GM23248 (cell line): ENCODE results near the gene THBS2. TPM values are rescaled to one million over a fixed set of nuclear protein-coding genes. Genes with fewer than 3 reads are reported as not detected.
"Not testable (repeated sequence)": the region's sequence is repeated elsewhere in the genome, so short reads cannot be mapped to it uniquely, and the experiment has no call there.

Source experiments
- DNase-seq: peaks from one replicate; pipeline ENCODE4 v3.0.0-alpha.2; 2015
- H2AFZ ChIP-seq: fragments of 200-600 bp; sonication (generic); 2 replicates; pipeline ENCODE4 v1.6.1; 2016; ENCODE audit warnings: antibody characterized with exemption
- H3F3A ChIP-seq: fragments of 200-600 bp; sonication (generic); 2 replicates; pipeline ENCODE4 v1.6.1; 2016; ENCODE audit warnings: mild to moderate bottlenecking, antibody characterized with exemption, mixed run types; ENCODE audit not compliant: insufficient read depth
- H3K27ac ChIP-seq: fragments of 200-600 bp; sonication (generic); 2 replicates; pipeline ENCODE4 v1.5.1; 2016; ENCODE audit warnings: mild to moderate bottlenecking
- H3K27me3 ChIP-seq: fragments of 200-600 bp; sonication (generic); replicated peaks from 2 replicates; pipeline ENCODE4 v1.6.1; 2016; ENCODE audit warnings: mild to moderate bottlenecking; ENCODE audit not compliant: insufficient read depth
- H3K36me3 ChIP-seq: fragments of 200-600 bp; sonication (generic); 2 replicates; pipeline ENCODE4 v1.6.1; 2016; ENCODE audit warnings: low read depth, mild to moderate bottlenecking
- H3K4me1 ChIP-seq: fragments of 200-600 bp; sonication (generic); 2 replicates; pipeline ENCODE4 v1.6.1; 2016; ENCODE audit warnings: mild to moderate bottlenecking; ENCODE audit not compliant: insufficient read depth
- H3K4me2 ChIP-seq: fragments of 200-600 bp; sonication (generic); one replicate; pipeline ENCODE4 v1.6.1; 2016; ENCODE audit warnings: mild to moderate bottlenecking; ENCODE audit not compliant: unreplicated experiment
- H3K4me3 ChIP-seq: fragments of 200-600 bp; sonication (generic); 2 replicates; pipeline ENCODE4 v1.5.1; 2016; ENCODE audit warnings: mild to moderate bottlenecking
- H3K79me2 ChIP-seq: fragments of 200-600 bp; sonication (generic); 2 replicates; pipeline ENCODE4 v1.6.1; 2016; ENCODE audit warnings: mild to moderate bottlenecking; ENCODE audit not compliant: insufficient read depth
- H3K9ac ChIP-seq: fragments of 200-600 bp; sonication (generic); 2 replicates; pipeline ENCODE4 v1.6.1; 2016; ENCODE audit warnings: mild to moderate bottlenecking
- H3K9me2 ChIP-seq: fragments of 200-600 bp; sonication (generic); 2 replicates; pipeline ENCODE4 v1.6.1; 2016; ENCODE audit warnings: mixed run types, mild to moderate bottlenecking, moderate library complexity; ENCODE audit not compliant: insufficient read depth
- H3K9me3 ChIP-seq: fragments of 200-600 bp; sonication (generic); one replicate; pipeline ENCODE4 v1.6.1; 2017; ENCODE audit warnings: low read depth
- H4K20me1 ChIP-seq: fragments of 200-600 bp; sonication (generic); 2 replicates; pipeline ENCODE4 v1.6.0; 2016; ENCODE audit not compliant: insufficient read depth
- EZH2 ChIP-seq: fragments of 200-600 bp; sonication (generic); IDR thresholded peaks from 2 replicates; pipeline ENCODE4 v1.6.1; 2018; ENCODE audit warnings: antibody characterized with exemption, mild to moderate bottlenecking; ENCODE audit not compliant: insufficient read depth, poor library complexity, severe bottlenecking
- EZH2phosphoT487 ChIP-seq: fragments of 200-600 bp; sonication (generic); IDR thresholded peaks from 2 replicates; pipeline ENCODE4 v1.6.1; 2018; ENCODE audit warnings: antibody characterized with exemption, moderate library complexity, mild to moderate bottlenecking, low read depth; ENCODE audit not compliant: insufficient read depth
- WGBS, 2 experiments: methylation state at CpG; one replicate each; pipeline ENCODE4 v1.1.6; 2015 to 2017; ENCODE audit warnings: low lambda C conversion rate in 2 of 2, low coverage in 1 of 2; ENCODE audit errors: missing lambda C conversion rate in 2 of 2; 5-methylcytosine and 5-hydroxymethylcytosine counted together
- in situ Hi-C: fragments of 300-500 bp; cut with MboI; formaldehyde crosslinking; loops from 2 replicates; pipeline ENCODE4 v1.15.0; 2020
- polyA plus RNA-seq: library from polyadenylated mRNA; unstranded; fragments of >200 nt; fragmentation: Nextera tagmentation; extraction: Ambion mirVana; gene quantifications from 2 replicates; pipeline ENCODE4 v1.2.1, GENCODE V29; 2016
- total RNA-seq: library from RNA; depleted of rRNA; stranded (reverse); fragments of >200 nt; shearing (Covaris generic); gene quantifications from 2 replicates; pipeline ENCODE4 v1.2.3, GENCODE V29; 2014

Gene THBS2
- total and polyA plus RNA-seq, 2 experiments from 2014 or later = 77.8 to 137 TPM

- Histone ChIP-seq H4K20me1 (no peaks in the 10 kb centered on the region), H3K9me2 (no peaks in the 10 kb centered on the region), H3K27ac (no peak overlapping the region), H3F3A (peaks cover 2% of the 10 kb centered on the region; the same call in 1 of the 2 replicates), H2AFZ (no peak overlapping the region), H3K9me3 (no peaks in the 10 kb centered on the region), H3K4me1 (peaks cover 9% of the 10 kb centered on the region), H3K4me2 (no peak overlapping the region), H3K36me3 (no peaks in the 10 kb centered on the region), H3K4me3 (no peak overlapping the region), H3K9ac (no peak overlapping the region), H3K27me3 (no peaks in the 10 kb centered on the region), H3K79me2 (no peaks in the 10 kb centered on the region)
- no peak for DNase-seq
- in situ Hi-C loops = no loop called here
- no peak for TF ChIP-seq EZH2
- TF ChIP-seq EZH2phosphoT487 = no peak
- 95 to 96% methylated on average over 3 of the region's 3 CpGs for WGBS, 2 experiments
Observed at GRCh38 chr6:169198885-169199284, 54.8 kb downstream of the THBS2 start.

- H3K9me2 ChIP-seq, H3K36me3 ChIP-seq, H3K4me2 ChIP-seq, DNase-seq, H3K27me3 ChIP-seq, in situ Hi-C loops, H3K79me2 ChIP-seq, H3F3A ChIP-seq, H2AFZ ChIP-seq, H3K27ac ChIP-seq, H3K4me1 ChIP-seq, H3K4me3 ChIP-seq, H3K9me3 ChIP-seq, H4K20me1 ChIP-seq, H3K9ac ChIP-seq: not testable (repeated sequence)
- WGBS, 2 experiments = 90 to 91% methylated on average over 15 of the region's 15 CpGs
Observed at GRCh38 chr6:169197929-169198328, 55.7 kb downstream of the THBS2 start.

GRCh38 chr6:169196279-169196678 lies 57.4 kb downstream of the THBS2 start:
- H3K9me2 ChIP-seq, H3K9me3 ChIP-seq, DNase-seq, H2AFZ ChIP-seq, in situ Hi-C loops, H3K4me3 ChIP-seq, H3K36me3 ChIP-seq, H3K79me2 ChIP-seq, H4K20me1 ChIP-seq, H3K4me2 ChIP-seq, H3K9ac ChIP-seq, H3K27ac ChIP-seq, H3K27me3 ChIP-seq, H3F3A ChIP-seq: not testable (repeated sequence)
- peaks cover 12% of the 10 kb centered on the region for H3K4me1 ChIP-seq
- 30 to 41% methylated on average over 2 of the region's 2 CpGs for WGBS, 2 experiments

GRCh38 chr6:169194737-169195136 lies 58.9 kb downstream of the THBS2 start:
- WGBS, 2 experiments = 29 to 37% methylated on average over 2 of the region's 2 CpGs
- Histone ChIP-seq H3K9me2 (no peaks in the 10 kb centered on the region), H4K20me1 (no peaks in the 10 kb centered on the region), H3K4me1 (peaks cover 28% of the 10 kb centered on the region), H3K9me3 (no peaks in the 10 kb centered on the region), H3K4me3 (no peak overlapping the region), H3K27me3 (no peaks in the 10 kb centered on the region), H3K79me2 (no peaks in the 10 kb centered on the region), H3K27ac (no peak overlapping the region), H2AFZ (peak overlapping the region; percentile 69), H3K9ac (no peak overlapping the region), H3K36me3 (no peaks in the 10 kb centered on the region), H3K4me2 (no peak overlapping the region), H3F3A (peaks cover 5% of the 10 kb centered on the region)
- TF ChIP-seq EZH2phosphoT487 (no peak), EZH2 (no peak)
- in situ Hi-C loops = no loop called here
- DNase-seq = no peak

GRCh38 chr6:169190970-169191369 lies 62.7 kb downstream of the THBS2 start:
- H3K4me2 ChIP-seq = peak overlapping the region; percentile 42
- H3K27me3 ChIP-seq = no peaks in the 10 kb centered on the region
- H4K20me1 ChIP-seq = no peaks in the 10 kb centered on the region
- no peaks in the 10 kb centered on the region for H3K79me2 ChIP-seq
- peak overlapping the region; percentile 52 for H3K9ac ChIP-seq
- peak overlapping the region; percentile 22; the same call in 1 of the 2 replicates for H2AFZ ChIP-seq
- no peaks in the 10 kb centered on the region for H3K36me3 ChIP-seq
- WGBS, 2 experiments = 75 to 77% methylated on average over 8 of the region's 8 CpGs
- peaks cover 35% of the 10 kb centered on the region for H3K4me1 ChIP-seq
- in situ Hi-C loops = no loop called here
- H3K9me3 ChIP-seq = no peaks in the 10 kb centered on the region
- peaks cover 5% of the 10 kb centered on the region for H3F3A ChIP-seq
- H3K4me3 ChIP-seq = no peak overlapping the region
- no peaks in the 10 kb centered on the region for H3K9me2 ChIP-seq
- peak overlapping the region; percentile 88 for H3K27ac ChIP-seq
- no peak for TF ChIP-seq EZH2
- TF ChIP-seq EZH2phosphoT487 = no peak
- DNase-seq = no peak
